Tibial nerve (tissue), 4 donors: ENCODE measurements around the gene CD300A.

Experiments
- EP300 ChIP-seq, 2 donors: sonication (generic); formaldehyde crosslinking; IDR thresholded peaks; one replicate each; pipeline ENCODE4 v1.6.1; 2017; ENCODE audit warnings: antibody characterized with exemption in 2 of 2, mild to moderate bottlenecking in 1 of 2
- POLR2A ChIP-seq, 2 donors: fragments of 450-650 bp; IDR thresholded peaks; one replicate each; pipeline ENCODE4 v1.6.1; 2017; ENCODE audit warnings: antibody characterized with exemption in 2 of 2, mild to moderate bottlenecking in 2 of 2, moderate library complexity in 2 of 2
- TF ChIP-seq, protein P1 (sequence below), 5 experiments: fragments of 200-600 bp in 3 of 5; fragments of 450-650 bp in 2 of 5; sonication (generic) in 3 of 5; IDR thresholded peaks; one replicate each; pipeline ENCODE4 v1.5.1; 2016 to 2019; ENCODE audit warnings: antibody characterized with exemption in 5 of 5, mild to moderate bottlenecking in 3 of 5, moderate library complexity in 2 of 5

DNA sequence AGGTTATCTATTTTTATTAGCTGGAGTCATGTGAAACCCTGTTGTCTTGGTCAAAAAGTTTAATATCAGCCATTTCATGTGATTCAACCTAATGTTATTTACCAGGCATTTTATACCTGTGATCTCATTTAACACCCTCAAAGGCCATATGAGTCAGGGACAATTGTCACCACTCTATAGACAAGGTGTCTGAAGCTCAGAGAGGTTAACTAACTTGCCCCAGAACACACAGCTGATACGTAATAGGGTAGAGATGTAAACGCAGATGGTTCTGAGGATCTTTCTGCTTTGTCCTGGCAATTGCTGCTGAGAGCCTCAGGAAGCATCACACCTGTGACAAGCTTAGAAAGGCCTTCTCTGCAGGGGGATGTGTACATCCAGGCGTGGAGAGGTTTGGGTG is 4.9 kb downstream of the CD300A start:
- TF ChIP-seq, protein P1, sequence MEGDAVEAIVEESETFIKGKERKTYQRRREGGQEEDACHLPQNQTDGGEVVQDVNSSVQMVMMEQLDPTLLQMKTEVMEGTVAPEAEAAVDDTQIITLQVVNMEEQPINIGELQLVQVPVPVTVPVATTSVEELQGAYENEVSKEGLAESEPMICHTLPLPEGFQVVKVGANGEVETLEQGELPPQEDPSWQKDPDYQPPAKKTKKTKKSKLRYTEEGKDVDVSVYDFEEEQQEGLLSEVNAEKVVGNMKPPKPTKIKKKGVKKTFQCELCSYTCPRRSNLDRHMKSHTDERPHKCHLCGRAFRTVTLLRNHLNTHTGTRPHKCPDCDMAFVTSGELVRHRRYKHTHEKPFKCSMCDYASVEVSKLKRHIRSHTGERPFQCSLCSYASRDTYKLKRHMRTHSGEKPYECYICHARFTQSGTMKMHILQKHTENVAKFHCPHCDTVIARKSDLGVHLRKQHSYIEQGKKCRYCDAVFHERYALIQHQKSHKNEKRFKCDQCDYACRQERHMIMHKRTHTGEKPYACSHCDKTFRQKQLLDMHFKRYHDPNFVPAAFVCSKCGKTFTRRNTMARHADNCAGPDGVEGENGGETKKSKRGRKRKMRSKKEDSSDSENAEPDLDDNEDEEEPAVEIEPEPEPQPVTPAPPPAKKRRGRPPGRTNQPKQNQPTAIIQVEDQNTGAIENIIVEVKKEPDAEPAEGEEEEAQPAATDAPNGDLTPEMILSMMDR (IDR thresholded peaks at IDR 0.05): no peak
- TF ChIP-seq EP300 (IDR thresholded peaks at IDR 0.05) (no peak), POLR2A (IDR thresholded peaks at IDR 0.05) (no peak)
